NCI-H446 (cell line): ENCODE results near the gene CYP51A1.
"Not testable (repeated sequence)": the region's sequence is repeated elsewhere in the genome, so short reads cannot be mapped to it uniquely, and the experiment has no call there.

Experiments used
- DNase-seq, 2 experiments: peaks; one replicate each; lab custom pipeline; 2025; lab: John Stamatoyannopoulos, UW

Gene CYP51A1

GRCh38 chr7:92131093-92131492 lies 3.2 kb downstream of the CYP51A1 start:
- DNase-seq: no peak

DNA sequence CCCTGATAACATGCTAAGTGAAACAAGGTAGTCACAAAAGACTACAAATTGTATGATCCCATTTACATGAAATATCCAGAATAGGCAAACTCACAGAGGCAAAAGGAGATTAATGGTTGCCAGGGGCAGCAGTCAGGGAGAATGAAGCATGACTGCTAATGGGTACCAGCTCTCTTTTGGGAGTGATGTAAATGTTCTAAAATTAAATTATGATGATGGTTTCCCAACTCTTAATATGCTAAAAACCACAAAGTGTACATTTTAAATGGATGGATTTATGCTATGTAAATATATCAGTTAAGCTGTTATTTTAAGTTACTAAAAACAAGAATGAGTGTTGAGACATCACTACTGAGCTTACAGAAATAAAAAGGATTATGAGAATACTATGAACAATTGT lies 12.6 kb downstream of the CYP51A1 start:
- no peak for DNase-seq

DNA sequence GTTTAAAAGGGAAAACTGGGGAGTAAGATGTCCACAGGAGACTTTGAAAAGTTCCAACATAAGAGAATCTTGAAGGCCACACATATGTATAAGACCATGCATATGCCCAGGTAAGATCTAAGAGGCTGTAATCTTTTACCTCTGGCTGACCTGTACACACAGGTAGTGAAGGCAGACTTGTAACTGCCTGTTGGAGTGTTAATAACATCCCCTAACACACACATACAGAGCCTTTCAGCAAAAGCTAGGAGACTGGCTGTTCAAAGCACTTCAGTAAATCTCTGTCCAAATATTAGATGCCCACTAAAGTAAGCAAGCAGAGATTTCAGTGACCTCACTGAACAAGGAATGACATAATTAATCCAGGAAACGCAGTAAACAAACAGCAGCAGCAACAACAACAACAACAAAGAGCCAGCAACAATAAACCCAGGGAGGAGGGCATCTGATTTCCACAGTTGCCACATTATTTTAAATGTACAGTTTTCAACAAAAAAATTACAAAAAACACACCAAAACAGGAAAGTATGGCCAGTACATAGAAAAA lies 15.0 kb downstream of the CYP51A1 start:
- no peak for DNase-seq

DNA sequence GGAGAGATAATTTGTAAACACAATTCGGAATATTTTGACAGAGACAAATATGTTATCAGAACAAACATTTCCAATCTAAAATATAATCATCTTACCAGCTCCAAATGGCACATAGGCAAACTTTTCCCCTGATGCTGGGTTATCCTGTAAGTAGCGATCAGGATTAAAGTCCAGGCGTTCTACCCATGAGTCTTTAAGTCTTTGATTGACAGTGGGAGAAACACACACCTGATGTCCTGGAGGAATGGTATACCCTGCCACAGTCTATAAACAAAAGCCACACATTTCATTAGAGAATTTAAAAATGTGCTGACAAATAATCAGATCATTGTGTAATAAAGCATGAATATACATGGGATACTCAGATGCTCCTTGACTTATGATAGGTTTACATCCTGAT lies 17.3 kb downstream of the CYP51A1 start:
- no peak for DNase-seq

- DNase-seq: no peak
Observed at GRCh38 chr7:92115821-92116220, 18.5 kb downstream of the CYP51A1 start.

DNA sequence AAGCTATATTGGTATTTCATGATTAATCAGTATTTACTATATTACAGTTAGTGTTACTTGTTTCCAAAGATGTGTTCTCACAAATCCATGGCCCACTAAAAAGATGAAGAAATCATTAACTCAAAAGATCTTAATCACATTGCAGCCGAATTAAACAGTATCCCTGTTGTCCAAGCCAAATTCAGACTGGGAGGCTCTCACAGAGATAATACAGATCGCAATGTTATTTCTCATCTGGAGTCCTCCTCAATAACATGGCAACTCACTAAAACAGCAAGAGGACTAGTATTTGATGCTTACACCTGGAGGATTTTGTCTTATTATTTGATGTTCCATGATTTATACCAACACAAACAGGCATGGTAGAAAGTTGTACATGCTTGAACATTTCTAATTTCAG lies 23.4 kb downstream of the CYP51A1 start:
- DNase-seq: no peak

DNA sequence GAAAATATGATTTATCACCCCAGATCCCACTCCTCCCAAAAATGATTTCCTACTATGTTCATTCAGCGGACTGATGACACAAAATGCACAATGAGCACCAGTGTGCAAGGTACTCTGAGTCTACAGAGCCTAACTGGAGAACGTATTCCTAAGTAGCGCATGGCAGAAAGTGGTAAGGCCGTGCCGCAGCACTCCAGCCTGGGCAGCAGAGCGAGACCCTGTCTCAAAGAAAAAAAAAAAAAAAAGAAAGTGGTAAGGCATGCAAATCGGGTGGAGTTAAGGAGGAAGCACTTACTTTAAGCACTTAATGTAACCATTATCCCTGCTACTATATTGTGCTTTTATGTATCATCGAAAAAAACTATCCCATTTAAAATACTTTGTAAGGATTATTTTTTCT lies 25.5 kb downstream of the CYP51A1 start:
- DNase-seq: no peak

- DNase-seq: not testable (repeated sequence)
Observed at GRCh38 chr7:92102862-92103261, 31.4 kb downstream of the CYP51A1 start.

GRCh38 chr7:92100534-92100933 lies 33.7 kb downstream of the CYP51A1 start:
- no peak for DNase-seq

DNA sequence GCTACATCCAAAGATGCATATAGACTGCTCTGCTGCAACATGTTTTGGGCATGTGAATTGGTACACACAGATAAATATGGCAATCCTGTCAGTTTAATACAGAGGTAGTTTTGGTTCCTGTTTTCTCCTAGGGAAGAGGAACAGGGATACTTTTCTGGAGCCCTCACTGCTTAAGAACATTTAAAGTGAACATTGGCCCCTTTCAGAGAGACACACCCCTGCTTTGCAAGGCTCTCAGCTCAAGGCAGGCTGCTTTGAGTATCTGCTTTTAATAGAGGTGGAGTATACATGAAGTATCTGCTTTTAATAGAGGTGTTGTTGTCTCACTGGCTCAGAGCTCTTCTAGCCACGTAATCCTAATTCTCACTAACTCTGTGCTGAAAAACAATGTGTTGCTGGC lies 38.9 kb downstream of the CYP51A1 start:
- no peak for DNase-seq

DNA sequence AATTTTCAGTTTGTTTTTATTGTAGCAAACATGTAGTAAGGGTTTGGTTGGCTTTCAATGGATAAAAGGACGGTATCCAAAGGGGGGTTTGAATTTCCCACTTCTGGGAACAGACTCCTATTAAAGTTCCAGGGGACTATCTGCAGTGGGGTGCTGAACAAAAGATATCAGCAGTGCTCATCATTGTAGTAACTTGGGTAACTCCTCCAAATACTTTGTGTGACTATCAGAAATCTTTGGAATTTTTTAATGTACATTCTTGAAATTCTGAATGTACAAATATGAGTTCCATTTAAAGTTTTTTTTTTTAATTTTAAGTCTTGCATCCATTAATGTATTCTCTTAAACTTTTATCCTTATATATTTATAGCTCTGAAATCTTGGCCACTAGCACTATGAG lies 42.1 kb downstream of the CYP51A1 start:
- no peak for DNase-seq

DNA sequence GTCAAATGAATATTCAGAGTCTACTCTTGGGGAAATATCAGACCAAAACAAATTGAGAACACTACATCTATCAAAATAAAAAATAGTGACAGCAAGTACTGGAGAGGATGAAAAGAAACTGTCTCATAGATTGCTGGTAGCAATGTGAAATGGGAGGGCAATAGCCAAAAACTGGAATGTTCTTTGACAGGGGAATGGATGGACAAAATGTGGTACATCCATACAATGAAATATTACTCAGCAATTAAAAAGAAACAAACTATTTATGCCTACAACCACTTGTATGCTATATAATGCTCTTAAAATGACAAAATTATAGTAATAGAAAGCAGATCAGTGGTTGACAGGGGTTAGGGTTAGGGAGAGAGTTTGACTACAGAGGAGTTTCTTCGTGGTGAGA lies 46.0 kb downstream of the CYP51A1 start:
- no peak for DNase-seq

DNA sequence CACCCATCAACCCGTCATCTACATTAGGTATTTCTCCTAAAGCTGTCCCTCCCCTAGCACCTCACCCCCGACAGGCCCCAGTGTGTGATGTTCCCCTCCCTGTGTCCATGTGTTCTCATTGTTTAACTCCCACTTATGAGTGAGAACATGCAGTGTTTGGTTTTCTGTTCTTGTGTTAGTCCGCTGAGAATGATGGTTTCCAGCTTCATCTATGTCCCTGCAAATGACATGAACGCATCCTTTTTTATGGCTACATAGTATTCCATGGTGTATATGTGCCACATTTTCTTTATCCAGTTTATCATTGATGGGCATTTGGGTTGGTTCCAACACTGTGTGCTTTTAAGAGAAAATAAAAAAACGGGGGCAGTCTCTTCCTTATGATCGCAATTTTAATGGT lies 50.4 kb downstream of the CYP51A1 start:
- DNase-seq: not testable (repeated sequence)

GRCh38 chr7:92076509-92076908 lies 57.8 kb downstream of the CYP51A1 start:
- DNase-seq: no peak

- no peak for DNase-seq
Observed at GRCh38 chr7:92075455-92076158, 58.7 kb downstream of the CYP51A1 start.

- no peak for DNase-seq
Observed at GRCh38 chr7:92072708-92073107, 61.6 kb downstream of the CYP51A1 start.

DNA sequence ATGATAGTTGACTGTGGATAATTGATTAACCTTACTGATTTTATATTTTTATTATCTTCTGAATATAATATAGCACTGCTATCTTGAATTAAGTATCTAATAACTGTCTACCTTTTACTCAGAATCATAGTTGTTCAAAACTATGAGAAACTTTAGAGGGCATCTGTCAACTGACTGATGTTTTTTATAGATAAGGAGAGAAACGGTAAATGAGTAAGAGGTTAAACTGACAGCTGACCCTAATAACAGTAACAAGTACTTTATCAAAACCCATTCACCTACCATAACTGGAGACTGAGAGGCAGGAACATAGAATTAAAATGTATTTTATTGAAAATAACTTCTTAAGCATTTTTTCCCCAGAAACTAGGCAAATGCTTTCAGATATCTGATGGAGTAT lies 62.2 kb downstream of the CYP51A1 start:
- no peak for DNase-seq

- DNase-seq: no peak
Observed at GRCh38 chr7:92071032-92071431, 63.2 kb downstream of the CYP51A1 start.

- DNase-seq: no peak
Observed at GRCh38 chr7:92064438-92065029, 69.7 kb downstream of the CYP51A1 start.
